ENCODE measurements around the gene CNTN5.

The CNTN5 gene

DNA sequence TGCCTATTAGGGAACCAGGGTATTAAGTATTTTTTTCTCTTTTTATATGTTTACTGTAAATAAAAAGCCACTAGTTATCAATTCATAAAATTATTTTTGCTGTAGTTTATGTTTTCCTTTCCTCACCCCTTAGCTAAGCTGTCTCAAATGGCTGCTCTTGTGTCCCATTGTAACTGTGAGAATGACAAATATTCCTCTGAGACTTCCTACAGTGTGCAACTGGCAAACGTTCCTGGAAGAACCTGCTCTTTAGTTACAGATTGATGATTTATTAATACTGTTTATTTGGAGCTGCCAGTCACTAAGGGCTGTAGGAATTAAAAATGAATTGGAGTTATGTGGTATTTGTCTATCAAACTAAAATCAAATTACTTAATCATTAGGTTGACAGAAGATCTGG is 990.9 kb downstream of the CNTN5 start:
- no peak for DNase-seq (ENCODE audit: extremely low read depth in 1 of 2, low read depth in 1 of 2)

DNA sequence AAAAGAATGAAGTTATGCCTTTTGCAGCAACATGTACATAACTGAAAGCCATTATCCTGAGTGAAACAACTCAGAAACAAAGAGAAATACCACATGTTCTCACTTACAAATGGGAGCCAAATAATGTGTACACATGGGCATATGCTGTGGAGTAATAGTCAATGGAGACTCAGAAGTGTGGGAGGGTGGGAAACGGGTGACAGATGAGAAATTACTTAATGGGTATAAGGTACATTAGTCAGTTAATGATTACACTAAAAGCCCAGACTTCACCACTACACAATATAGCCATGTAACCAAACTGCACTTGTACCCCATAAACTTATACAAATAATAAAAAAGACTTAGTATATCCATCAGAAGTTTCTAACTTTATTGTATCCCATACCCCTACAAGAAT is 992.3 kb downstream of the CNTN5 start:
- DNase-seq (ENCODE audit: extremely low read depth in 1 of 2, low read depth in 1 of 2) = no peak

DNA sequence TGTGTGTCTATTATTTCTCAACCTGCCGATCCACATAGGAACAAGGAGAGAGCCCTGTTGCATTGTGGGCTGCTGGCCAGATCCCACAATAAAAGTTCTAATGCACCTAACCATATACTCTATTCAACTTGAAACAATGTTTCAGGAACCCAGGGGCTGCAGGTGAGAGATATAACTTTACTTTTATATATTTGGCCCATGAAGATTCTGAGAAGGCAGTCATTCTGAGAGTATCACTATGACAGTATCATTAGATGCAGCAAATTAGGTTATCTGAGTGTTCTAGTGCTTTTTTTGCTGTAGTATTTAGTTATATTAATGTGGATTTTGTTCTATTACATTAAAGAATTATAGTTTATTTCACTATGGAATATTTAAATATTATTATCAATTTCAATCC is 1011.2 kb downstream of the CNTN5 start:
- DNase-seq (ENCODE audit: extremely low read depth in 1 of 2, low read depth in 1 of 2) = no peak

DNA sequence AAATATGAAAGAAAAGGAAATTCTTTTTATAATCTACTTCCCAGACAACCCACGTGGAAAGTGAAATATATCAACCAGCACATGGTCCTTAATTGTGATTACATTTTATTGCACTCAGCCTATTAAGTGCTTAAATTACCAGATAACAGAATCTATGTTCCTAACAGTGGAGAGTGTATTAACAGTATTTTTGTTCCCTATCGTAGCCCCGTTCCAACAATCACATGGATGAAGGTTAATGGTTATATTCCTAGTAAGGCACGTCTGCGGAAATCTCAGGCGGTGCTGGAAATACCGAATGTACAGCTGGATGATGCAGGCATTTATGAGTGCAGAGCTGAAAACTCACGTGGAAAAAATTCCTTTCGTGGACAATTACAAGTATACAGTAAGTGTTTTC is 1040.3 kb downstream of the CNTN5 start:
- no peak for DNase-seq (ENCODE audit: extremely low read depth in 1 of 2, low read depth in 1 of 2)

DNA sequence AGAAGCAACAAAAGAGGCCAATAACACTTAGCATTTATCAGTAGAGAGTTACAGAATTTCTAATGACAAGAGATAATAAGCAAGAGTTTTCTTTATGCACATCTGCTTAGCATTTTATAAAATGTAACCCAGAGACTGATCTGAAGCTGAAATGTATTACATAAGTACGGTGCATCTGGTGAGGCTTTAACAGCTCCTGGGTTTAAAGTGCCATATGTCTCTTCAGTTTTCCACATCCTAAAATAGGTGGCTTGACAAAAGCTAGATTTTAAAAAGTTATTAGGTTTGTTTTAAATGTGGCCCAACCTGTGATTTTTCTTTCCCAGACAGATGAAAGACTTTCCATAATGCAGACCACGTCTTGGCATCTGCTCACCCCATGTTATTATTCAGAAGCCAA is 1045.7 kb downstream of the CNTN5 start:
- no peak for DNase-seq (ENCODE audit: extremely low read depth in 1 of 2, low read depth in 1 of 2)

DNA sequence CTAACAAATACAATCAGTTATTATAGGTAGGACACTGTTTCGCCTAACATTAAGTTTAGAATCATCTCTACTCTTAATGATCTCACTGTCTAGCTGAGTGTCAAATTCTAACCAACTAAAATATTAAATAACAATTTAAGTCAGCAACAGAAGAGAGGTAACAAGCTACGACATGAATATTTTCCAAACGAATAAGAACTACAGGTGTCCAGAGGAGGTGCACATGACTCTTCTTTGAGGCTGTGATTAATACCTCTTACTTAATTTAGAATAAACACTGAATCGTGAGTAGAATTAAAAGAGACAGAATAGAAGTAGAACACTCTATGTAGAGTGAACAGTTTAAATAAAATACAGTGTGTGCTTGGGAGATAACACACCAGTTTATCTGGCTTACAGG is 1047.4 kb downstream of the CNTN5 start:
- no peak for DNase-seq (ENCODE audit: extremely low read depth in 1 of 2, low read depth in 1 of 2)

DNA sequence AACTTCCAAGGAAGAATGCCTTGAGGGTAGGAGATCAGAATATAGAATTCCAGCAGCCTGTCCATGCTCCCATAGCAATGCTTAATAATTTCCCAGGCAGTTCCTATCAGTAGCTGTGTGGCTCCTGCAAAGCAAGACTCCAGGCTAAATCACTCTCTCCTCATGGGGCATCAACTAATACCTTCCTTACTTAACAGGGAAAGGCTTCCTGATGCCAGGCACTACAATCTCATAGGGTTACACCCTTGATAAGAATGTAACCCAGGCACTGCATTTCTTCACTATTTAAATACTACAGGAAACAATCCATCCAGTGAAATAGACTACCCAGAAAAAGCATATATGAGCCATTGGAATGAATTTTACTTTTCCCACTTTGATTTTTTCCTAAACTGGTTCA is 1051.4 kb downstream of the CNTN5 start:
- DNase-seq (ENCODE audit: extremely low read depth in 1 of 2, low read depth in 1 of 2) = no peak

DNA sequence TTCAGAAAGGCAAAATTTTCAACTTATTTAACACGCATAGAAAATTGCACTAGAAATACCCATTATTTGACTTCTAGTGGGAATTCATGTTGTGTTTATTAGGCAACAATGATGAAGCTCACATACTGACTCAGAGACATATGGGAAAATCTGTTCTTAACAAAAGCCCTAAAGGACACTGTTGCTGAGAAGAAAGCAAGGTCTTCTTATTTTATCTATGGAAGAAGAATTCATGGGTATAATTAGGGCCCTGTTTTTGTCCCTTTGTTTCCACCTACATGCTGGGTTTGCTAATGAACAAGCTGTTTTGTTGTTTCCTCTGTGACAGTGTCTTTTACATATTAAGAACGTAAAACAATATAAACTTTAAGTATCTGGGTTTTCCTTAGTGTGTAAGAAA is 1059.6 kb downstream of the CNTN5 start:
- no peak for DNase-seq (ENCODE audit: extremely low read depth in 1 of 2, low read depth in 1 of 2)

DNA sequence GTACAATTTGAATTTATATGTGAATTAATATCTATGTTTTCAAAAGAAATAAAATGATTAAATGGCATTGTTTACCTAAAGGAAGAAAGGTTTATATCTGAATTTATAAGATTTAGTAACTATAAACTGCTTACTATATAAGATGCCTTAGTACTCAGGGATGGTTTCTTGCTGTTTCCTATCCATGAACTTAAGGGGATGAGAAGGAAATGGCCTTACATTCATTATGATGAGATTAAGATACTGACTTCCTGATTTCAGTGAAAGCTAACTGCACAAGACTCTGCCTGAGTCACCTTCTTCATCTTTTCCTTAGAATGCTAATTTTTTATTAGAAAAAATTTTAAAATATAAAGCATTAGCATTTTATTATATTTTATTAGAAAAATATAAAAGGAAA is 1060.1 kb downstream of the CNTN5 start:
- DNase-seq (ENCODE audit: extremely low read depth in 1 of 2, low read depth in 1 of 2) = no peak

DNA sequence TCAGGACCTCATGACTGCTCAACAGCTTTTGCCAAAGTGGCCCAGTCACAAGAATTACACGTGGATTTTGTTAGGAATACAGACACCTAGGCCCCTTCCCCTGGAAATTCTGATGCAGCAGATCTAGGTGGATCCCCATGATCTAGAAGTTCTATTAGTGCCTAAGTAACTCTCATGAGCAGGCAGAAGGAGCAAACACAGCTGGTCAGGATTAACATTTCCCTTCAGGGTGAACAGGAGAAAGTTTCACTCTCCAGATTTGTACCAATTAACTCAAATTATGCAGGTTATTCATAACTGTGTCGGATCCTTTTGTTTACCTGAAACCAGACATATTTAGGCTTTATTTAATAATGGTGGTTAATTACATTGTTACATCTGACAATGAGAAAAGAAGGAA is 1072.9 kb downstream of the CNTN5 start:
- DNase-seq (ENCODE audit: extremely low read depth in 1 of 2, low read depth in 1 of 2) = no peak

DNA sequence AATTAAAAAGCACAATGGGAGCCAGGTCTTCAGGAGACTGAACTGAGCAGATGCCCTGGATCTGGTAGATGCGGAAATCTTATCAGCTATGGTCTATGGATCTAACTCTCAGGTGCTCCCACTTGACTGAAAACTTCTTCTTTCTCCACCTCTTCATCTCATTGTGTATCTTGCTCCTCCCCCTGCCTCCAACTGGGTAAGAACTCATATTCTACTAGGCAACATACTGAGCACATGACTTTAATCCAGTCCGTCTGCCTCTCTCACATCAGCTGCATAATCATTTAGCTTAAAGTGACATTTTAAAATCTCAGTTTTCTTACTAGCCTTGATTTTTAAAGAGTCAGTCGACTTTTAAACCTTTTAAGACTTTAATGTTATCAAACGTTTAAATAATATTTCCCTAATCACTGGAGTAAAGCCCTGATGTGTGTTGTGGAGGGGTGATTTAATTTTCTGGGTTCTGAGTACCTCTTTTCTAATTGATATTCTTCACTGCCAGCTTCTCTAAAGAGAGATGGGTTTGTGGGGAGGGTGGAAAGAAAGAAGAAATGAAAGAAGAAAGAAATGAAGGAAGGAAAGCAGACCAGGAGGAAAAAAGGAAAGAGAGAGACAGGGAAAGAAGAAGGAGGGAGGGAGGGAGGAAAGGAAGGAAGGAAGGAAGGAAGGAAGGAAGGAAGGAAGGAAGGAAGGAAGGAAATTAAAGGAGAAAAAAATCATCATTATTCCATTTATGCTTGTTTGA is 1073.5 kb downstream of the CNTN5 start:
- DNase-seq (ENCODE audit: extremely low read depth in 1 of 2, low read depth in 1 of 2) = no peak

DNA sequence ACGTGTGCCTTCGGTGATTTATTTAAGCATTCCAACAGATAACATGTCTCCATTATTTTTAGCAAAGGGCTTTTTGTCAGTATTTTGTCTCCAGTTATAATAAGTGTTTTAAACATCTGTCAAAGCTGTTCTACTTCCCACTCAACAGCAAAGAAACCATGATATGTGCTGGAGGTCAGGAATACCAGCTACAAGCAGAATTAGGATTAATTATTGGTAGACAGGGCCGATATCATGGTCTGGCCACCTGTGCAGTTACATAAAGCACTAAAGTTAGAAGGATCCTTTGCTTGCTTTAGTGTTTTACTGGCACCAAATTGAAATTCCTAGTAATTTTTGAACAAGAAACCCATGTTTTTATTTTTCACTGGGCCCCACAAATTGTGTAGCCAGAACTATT is 1075.1 kb downstream of the CNTN5 start:
- no peak for DNase-seq (ENCODE audit: extremely low read depth in 1 of 2, low read depth in 1 of 2)

DNA sequence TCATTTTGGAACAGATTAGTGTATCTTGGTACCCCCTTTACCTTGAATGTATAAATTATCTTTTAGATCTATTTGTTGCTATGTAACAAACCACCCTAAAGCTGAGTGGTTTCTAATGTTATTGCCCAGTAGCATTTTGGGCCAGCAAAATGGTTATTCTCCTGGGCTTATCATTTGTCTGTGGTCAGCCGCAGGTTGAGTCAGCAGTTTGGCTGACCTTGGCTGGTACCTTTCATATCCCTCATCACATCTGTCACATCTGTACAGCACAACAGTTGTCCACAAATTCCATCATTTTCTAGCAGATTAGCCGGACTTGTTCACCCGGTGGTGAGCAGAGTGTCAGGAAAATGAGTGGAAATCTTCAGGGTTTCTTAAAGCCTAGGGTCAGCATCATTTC is 1077.8 kb downstream of the CNTN5 start:
- DNase-seq (ENCODE audit: extremely low read depth in 1 of 2, low read depth in 1 of 2) = no peak

DNA sequence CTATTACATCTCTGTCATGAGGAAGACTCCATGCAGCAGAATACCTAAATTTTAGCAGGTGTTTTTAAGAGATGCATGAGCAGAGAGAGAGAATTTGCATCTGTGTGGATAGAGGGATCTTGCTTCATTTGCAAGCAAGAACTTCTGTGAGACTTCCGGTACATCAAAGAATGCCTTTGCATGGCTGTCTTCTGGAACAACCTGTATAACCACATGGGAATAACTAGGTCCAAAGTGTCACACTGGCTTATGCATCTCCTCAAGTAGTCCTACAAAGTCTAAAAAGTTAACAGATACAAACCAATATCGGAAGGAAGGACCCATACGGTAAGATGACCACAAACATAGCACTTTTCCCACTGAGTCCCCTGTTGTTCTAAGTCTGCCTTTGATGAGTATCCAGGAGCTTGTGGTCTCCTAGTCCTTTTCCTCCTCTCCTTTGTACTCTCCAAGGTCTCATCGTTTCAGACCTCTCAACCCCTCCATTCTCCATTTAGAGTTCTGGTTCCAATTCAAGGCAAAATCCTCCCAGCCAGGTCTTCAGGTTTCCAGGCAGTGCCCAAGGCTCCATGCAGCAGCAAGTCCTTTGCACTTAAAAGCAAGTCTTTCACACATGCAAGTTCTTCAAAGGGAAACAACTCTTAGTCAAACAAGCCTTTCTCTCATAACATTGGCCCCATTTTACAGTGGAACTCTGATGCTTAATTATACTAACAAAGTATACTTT is 1084.7 kb downstream of the CNTN5 start:
- DNase-seq (ENCODE audit: extremely low read depth in 1 of 2, low read depth in 1 of 2) = no peak

DNA sequence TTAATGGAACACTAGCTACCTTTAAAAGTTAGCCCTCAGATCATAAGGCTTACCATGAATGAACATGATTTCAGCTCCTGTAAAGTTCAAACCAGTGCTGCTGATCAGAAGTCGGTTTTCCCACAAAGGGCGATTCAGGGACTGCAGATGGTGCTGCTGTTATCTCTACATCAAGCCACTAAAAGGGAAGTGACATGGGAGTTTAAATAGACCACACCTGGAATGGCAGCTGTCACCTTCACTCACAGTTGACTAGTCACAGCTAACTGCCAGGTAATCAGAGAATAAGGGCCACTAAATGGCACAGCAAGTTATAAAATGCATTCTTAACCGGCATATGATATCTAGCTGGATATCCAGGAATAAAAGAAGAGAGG is 1085.2 kb downstream of the CNTN5 start:
- DNase-seq (ENCODE audit: extremely low read depth in 1 of 2, low read depth in 1 of 2) = no peak

DNA sequence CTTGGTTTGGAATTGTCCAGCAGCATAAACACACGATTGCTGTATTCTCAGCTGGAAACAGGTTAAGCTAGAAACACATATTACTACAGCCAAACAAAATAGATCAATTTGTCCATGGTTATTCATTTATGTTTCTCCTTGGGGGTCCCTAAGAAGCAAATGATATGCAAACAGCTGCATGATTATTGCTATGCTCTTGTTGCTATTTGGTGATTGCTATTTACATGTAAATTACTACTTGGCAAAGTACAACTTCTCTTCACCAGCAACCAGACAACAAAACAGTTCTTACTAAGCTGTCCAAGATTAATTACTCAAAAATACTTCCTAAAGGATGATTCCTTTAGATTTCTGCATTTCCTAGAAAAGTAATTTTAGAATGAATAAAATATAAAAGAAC is 1098.4 kb downstream of the CNTN5 start:
- DNase-seq (ENCODE audit: extremely low read depth in 1 of 2, low read depth in 1 of 2) = no peak

DNA sequence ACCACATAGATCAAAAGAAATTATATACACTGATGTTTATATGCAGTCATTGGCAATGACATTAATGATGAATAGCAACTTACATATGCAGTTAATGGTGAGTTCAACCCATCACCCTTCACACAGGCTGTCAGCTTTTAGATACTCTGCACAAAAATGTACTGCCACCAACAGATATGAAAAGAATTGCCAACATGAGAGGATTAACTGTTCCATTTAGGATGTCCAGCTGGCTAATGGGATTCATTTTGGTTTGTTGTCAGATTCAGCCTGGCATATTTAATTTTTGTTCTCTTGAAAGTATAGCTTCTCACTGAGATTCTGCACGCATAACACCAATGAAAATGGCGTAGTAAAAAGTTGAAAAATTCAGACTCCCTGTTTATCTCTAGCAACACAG is 1112.4 kb downstream of the CNTN5 start:
- no peak for DNase-seq (ENCODE audit: extremely low read depth in 1 of 2, low read depth in 1 of 2)

DNA sequence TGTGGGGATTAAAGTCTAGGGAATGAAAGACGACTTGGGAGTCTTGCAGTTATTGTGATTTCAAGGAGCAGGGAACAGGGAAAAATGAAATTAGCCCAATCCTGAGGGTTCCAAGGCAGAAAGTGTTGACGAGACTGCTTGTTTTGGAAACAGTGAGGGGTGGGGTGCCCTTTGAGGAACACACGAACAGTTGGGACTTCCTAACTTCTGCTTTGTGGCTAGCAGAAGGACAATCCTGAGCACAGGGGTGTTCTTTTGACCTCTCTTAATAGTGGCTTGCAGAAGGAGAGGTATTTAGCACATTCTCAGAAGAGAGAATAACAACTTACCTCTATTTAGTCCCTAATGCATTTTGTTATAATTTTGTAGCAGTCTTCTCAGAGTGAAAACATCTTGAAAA is 1120.5 kb downstream of the CNTN5 start:
- DNase-seq (ENCODE audit: extremely low read depth in 1 of 2, low read depth in 1 of 2) = no peak

DNA sequence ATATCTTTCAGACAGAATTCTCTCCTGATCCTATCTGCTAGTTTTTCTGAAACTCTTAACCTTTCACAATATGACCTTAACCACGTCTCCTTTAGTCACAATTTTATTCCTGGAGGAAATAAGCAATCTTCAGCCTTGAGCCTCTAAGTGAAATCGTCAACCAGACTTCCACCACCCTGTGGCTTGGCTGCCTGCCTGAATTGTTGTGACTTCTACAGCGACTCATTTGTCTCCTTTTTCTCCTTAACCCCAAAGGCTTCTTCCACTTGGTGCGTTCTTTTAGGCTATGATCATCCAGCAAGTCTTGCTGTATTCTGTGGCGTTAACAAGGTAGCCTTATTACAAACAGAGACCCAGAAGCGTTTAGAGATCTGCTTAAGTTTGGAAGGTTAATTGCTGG is 1131.2 kb downstream of the CNTN5 start:
- no peak for DNase-seq (ENCODE audit: extremely low read depth in 1 of 2, low read depth in 1 of 2)

DNA sequence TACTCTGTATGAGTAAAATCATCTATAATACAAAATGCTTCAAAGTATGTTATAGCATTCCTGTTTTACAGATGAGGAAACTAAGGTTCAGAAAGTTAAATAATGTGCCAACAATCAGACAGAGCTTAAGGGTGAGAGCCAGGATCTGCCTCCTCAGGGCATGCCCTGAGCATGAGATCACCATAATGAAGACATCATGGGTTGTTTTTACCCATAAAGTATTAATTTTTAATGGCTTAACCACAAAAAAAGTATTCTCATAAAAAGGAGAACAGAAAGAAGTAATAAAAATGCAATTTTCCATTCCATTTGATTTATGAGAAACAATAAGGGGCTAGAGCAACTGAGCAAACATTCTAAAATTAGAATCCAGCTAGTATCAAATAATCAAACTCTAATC is 1132.0 kb downstream of the CNTN5 start:
- DNase-seq (ENCODE audit: extremely low read depth in 1 of 2, low read depth in 1 of 2) = no peak

DNA sequence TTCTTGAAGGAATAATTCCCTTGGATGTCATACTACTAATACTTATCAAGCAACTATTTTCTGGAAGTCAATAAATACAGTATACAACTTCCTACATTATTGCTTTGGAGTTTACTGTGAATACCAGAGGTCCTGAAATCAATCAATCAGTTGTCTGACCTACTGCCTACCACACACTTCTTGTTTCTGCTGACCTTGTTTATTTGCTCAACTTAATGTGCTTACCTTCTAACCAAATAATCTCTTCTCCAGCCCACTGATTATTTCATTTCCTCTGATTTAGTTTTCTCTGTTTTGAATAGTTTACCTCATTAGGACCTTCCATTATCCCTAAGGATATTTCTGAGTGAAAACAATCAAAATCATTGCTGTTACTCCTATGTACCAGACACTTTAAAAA is 1142.7 kb downstream of the CNTN5 start:
- no peak for DNase-seq (ENCODE audit: extremely low read depth in 1 of 2, low read depth in 1 of 2)

DNA sequence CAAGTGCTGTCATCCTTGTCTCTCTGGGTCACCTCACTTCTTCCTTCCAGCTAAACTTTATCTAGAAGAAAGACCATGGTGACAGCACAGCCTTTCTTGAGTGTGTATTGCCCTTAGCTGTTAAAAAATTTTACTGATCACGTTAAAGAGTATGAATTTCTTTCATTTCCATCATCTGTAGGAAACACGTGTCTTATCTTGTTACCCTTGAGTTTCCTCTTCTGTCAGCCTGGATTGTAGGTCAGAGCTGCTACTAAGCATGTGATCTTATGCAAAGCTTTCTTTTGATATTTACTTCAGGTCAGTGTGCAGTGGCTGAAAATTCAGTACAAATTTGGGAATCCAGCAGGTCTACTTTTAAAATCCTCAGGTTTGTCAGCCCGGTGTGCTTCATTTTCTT is 1154.1 kb downstream of the CNTN5 start:
- DNase-seq (ENCODE audit: extremely low read depth in 1 of 2, low read depth in 1 of 2) = no peak

DNA sequence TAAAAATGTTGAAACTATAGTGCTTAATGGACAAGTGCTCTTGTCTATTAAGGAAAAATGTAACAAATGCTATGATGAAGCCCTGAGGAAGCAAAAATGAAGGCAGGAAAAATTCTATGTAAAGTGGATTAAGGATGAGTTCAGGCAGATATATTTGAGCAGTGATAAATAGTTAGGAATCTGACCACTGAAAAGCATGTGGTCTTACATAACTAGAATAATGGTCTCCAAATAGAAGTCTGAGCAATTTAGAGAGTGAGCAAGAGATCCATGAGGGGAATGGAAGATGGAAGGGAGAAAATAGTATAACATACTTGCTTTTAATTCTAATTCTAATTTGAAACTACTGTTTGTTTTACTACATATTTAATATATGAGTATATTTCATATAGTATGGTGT is 1155.7 kb downstream of the CNTN5 start:
- DNase-seq (ENCODE audit: extremely low read depth in 1 of 2, low read depth in 1 of 2) = no peak
